Stomach (tissue), 4 donors: ENCODE results near the gene ZNF396.

Source experiments
- EP300 ChIP-seq: sonication (generic); formaldehyde crosslinking; IDR thresholded peaks from one replicate; pipeline ENCODE4 v1.6.1; 2017; ENCODE audit warnings: antibody characterized with exemption
- POLR2AphosphoS5 ChIP-seq, 3 donors: sonication (generic); formaldehyde crosslinking; IDR thresholded peaks; one replicate each; pipeline ENCODE4 v1.6.1; 2016; ENCODE audit warnings: antibody characterized with exemption in 3 of 3
- TF ChIP-seq, protein P1 (sequence below), 7 experiments: fragments of 450-650 bp in 4 of 7; fragments of 200-600 bp in 3 of 7; sonication (generic) in 3 of 7; IDR thresholded peaks; one replicate each; pipeline ENCODE4 v1.5.1; 2016 to 2019; ENCODE audit warnings: antibody characterized with exemption in 7 of 7, control low read depth in 2 of 7, mild to moderate bottlenecking in 1 of 7

DNA sequence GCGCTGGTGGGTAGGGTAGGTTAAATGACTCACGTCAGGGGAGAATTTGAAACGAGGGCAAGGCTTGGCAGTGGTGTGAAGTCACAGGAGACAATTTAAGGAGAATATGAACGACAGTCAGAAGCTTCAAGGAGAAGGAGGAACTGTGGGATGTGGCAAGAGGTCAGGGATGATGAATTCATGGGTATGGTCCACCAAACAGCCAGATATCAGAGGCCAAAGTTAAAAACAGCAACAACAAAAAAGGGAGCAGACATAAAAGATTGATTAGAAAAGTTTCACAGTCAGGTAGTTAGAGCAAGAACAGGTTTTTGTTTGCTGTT lies 1.4 kb upstream of the ZNF396 start:
- TF ChIP-seq, protein P1, sequence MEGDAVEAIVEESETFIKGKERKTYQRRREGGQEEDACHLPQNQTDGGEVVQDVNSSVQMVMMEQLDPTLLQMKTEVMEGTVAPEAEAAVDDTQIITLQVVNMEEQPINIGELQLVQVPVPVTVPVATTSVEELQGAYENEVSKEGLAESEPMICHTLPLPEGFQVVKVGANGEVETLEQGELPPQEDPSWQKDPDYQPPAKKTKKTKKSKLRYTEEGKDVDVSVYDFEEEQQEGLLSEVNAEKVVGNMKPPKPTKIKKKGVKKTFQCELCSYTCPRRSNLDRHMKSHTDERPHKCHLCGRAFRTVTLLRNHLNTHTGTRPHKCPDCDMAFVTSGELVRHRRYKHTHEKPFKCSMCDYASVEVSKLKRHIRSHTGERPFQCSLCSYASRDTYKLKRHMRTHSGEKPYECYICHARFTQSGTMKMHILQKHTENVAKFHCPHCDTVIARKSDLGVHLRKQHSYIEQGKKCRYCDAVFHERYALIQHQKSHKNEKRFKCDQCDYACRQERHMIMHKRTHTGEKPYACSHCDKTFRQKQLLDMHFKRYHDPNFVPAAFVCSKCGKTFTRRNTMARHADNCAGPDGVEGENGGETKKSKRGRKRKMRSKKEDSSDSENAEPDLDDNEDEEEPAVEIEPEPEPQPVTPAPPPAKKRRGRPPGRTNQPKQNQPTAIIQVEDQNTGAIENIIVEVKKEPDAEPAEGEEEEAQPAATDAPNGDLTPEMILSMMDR (IDR thresholded peaks at IDR 0.05): no peak
- TF ChIP-seq EP300: no peak
- TF ChIP-seq POLR2AphosphoS5 (IDR thresholded peaks at IDR 0.05): no peak
